ENCODE data around the gene FOXE1.

FOXE1 gene

GRCh38 chr9:97876061-97876460, 23.0 kb downstream of the FOXE1 start:
- TF ChIP-seq CTCF (IDR thresholded peaks at IDR 0.05; ENCODE audit: low read depth, low read length), result no peak
- no peak for DNase-seq (ENCODE audit: extremely low read depth, low read depth)

GRCh38 chr9:97880336-97880735, 27.3 kb downstream of the FOXE1 start:
- no peak for DNase-seq (ENCODE audit: extremely low read depth, low read depth)

GRCh38 chr9:97889941-97890887, 37.2 kb downstream of the FOXE1 start:
- TF ChIP-seq CTCF (IDR thresholded peaks at IDR 0.05; ENCODE audit: low read depth, low read length), result peak; percentile 52
- DNase-seq (ENCODE audit: extremely low read depth, low read depth), result no peak

More at GRCh38 chr9:97880336-97880735, 27.3 kb downstream of the FOXE1 start:
- TF ChIP-seq CTCF (IDR thresholded peaks at IDR 0.05; ENCODE audit: low read depth, low read length), result no peak

- TF ChIP-seq CTCF (IDR thresholded peaks at IDR 0.05; ENCODE audit: low read depth, low read length), result no peak
- DNase-seq (ENCODE audit: extremely low read depth, low read depth), result no peak
Observed at GRCh38 chr9:97891736-97892135, 38.7 kb downstream of the FOXE1 start.

GRCh38 chr9:97892421-97892820, 39.4 kb downstream of the FOXE1 start:
- TF ChIP-seq CTCF (IDR thresholded peaks at IDR 0.05; ENCODE audit: low read depth, low read length), result no peak
- DNase-seq (ENCODE audit: extremely low read depth, low read depth), result no peak

GRCh38 chr9:97895211-97895610, 42.2 kb downstream of the FOXE1 start:
- DNase-seq (ENCODE audit: extremely low read depth, low read depth), result no peak
- no peak for TF ChIP-seq CTCF (IDR thresholded peaks at IDR 0.05; ENCODE audit: low read depth, low read length)

GRCh38 chr9:97895695-97896332, 42.8 kb downstream of the FOXE1 start:
- DNase-seq (ENCODE audit: extremely low read depth, low read depth), result no peak
- no peak for TF ChIP-seq CTCF (IDR thresholded peaks at IDR 0.05; ENCODE audit: low read depth, low read length)
